HG03460 (cell line): ENCODE results near the gene NF1.
A peak's percentile ranks its signal among the peaks of the same experiment; 100 is the strongest.
"Not testable (repeated sequence)": the region's sequence is repeated elsewhere in the genome, so short reads cannot be mapped to it uniquely, and the experiment has no call there.

Source experiments
- ATAC-seq: cut with Tn5 transposase; IDR thresholded peaks from one replicate; pipeline ENCODE4 v1.9.1; 2021; ENCODE audit not compliant: unreplicated experiment

The NF1 gene

GRCh38 chr17:31085563-31085962 is 9.2 kb upstream of the NF1 start:
- ATAC-seq, result no peak

- ATAC-seq, result no peak
Measured at GRCh38 chr17:31089471-31089870, 5.3 kb upstream of the NF1 start.

GRCh38 chr17:31090650-31091049 is 4.1 kb upstream of the NF1 start:
- not testable (repeated sequence) for ATAC-seq

GRCh38 chr17:31092475-31093064 is 2.2 kb upstream of the NF1 start:
- no peak for ATAC-seq

GRCh38 chr17:31093866-31094599 is 744 bp upstream of the NF1 start:
- peak; percentile 5 for ATAC-seq

- peak; percentile 22 for ATAC-seq
Measured at GRCh38 chr17:31095236-31096105, 694 bp downstream of the NF1 start.

- no peak for ATAC-seq
Measured at GRCh38 chr17:31096106-31096436, 1.3 kb downstream of the NF1 start.

GRCh38 chr17:31099016-31099415 is 4.2 kb downstream of the NF1 start:
- no peak for ATAC-seq

GRCh38 chr17:31100840-31101459 is 6.2 kb downstream of the NF1 start:
- no peak for ATAC-seq

GRCh38 chr17:31101943-31102342 is 7.2 kb downstream of the NF1 start:
- ATAC-seq, result no peak

- ATAC-seq, result no peak
Measured at GRCh38 chr17:31105991-31106390, 11.2 kb downstream of the NF1 start.

- ATAC-seq, result no peak
Measured at GRCh38 chr17:31111183-31111582, 16.4 kb downstream of the NF1 start.

- no peak for ATAC-seq
Measured at GRCh38 chr17:31112001-31112661, 17.4 kb downstream of the NF1 start.

- ATAC-seq, result not testable (repeated sequence)
Measured at GRCh38 chr17:31113368-31113767, 18.6 kb downstream of the NF1 start.

GRCh38 chr17:31113939-31114338 is 19.2 kb downstream of the NF1 start:
- ATAC-seq, result no peak

GRCh38 chr17:31114956-31115555 is 20.3 kb downstream of the NF1 start:
- no peak for ATAC-seq

GRCh38 chr17:31116167-31116566 is 21.4 kb downstream of the NF1 start:
- ATAC-seq, result no peak

GRCh38 chr17:31122746-31123145 is 28.0 kb downstream of the NF1 start:
- no peak for ATAC-seq

GRCh38 chr17:31126318-31126717 is 31.5 kb downstream of the NF1 start:
- ATAC-seq, result no peak

- no peak for ATAC-seq
Measured at GRCh38 chr17:31128241-31128640, 33.5 kb downstream of the NF1 start.
